HuH-7.5 (cell line): ENCODE measurements around the gene TNFSF9.
A peak's percentile ranks its signal among the peaks of the same experiment; 100 is the strongest.

Experiments
- DNase-seq: peaks from one replicate; pipeline ENCODE4 v3.0.0; 2011; ENCODE audit warnings: low spot score

The TNFSF9 gene

GRCh38 chr19:6530386-6531162 lies at the start of gene TNFSF9:
TSS of gene TNFSF9 (plus strand) at chr19:6531026. CDS start at chr19:6531037, 11 bp downstream.
- peak; percentile 97 for DNase-seq

GRCh38 chr19:6481541-6482342 lies 49.1 kb upstream of the TNFSF9 start, which contains the start of gene DENND1C:
TSS of gene DENND1C (minus strand) at chr19:6481787. CDS start at chr19:6481695, 92 bp downstream.
- DNase-seq, result peak; percentile 65

GRCh38 chr19:6482343-6482686 lies 48.5 kb upstream of the TNFSF9 start:
- no peak for DNase-seq

- no peak for DNase-seq
These were observed 47.6 kb upstream of the TNFSF9 start for GRCh38 chr19:6483235-6483634.

GRCh38 chr19:6484230-6484629 lies 46.6 kb upstream of the TNFSF9 start:
- DNase-seq, result no peak

GRCh38 chr19:6484831-6485230 lies 46.0 kb upstream of the TNFSF9 start:
- no peak for DNase-seq

- no peak for DNase-seq
These were observed 41.4 kb upstream of the TNFSF9 start for GRCh38 chr19:6489278-6490061.

GRCh38 chr19:6490134-6490533 lies 40.7 kb upstream of the TNFSF9 start:
- DNase-seq, result no peak

GRCh38 chr19:6491802-6492592 lies 38.8 kb upstream of the TNFSF9 start:
- DNase-seq, result no peak

GRCh38 chr19:6494438-6495036 lies 36.3 kb upstream of the TNFSF9 start:
- DNase-seq, result no peak

GRCh38 chr19:6495947-6496346 lies 34.9 kb upstream of the TNFSF9 start:
- no peak for DNase-seq

GRCh38 chr19:6498294-6499036 lies 32.4 kb upstream of the TNFSF9 start:
- DNase-seq, result no peak

GRCh38 chr19:6499052-6499790 lies 31.6 kb upstream of the TNFSF9 start:
- DNase-seq, result no peak

GRCh38 chr19:6500837-6501739 lies 29.7 kb upstream of the TNFSF9 start:
- DNase-seq, result no peak

- peak; percentile 52 for DNase-seq
These were observed 28.8 kb upstream of the TNFSF9 start, which contains the start of gene TUBB4A for GRCh38 chr19:6501740-6502648. TSS of gene TUBB4A (minus strand) at chr19:6502309. CDS start at chr19:6502212, 97 bp downstream.

GRCh38 chr19:6503407-6504201 lies 27.2 kb upstream of the TNFSF9 start:
- no peak for DNase-seq
